Ishikawa (cell line): ENCODE results near the gene TOMM34.

Source experiments
- CEBPB ChIP-seq: IDR thresholded peaks from 2 replicates; pipeline ENCODE4 v1.6.1; 2012
- CREB1 ChIP-seq: IDR thresholded peaks from 2 replicates; pipeline ENCODE4 v1.6.1; 2012; ENCODE audit warnings: low read depth
- EGR1 ChIP-seq: IDR thresholded peaks from 2 replicates; pipeline ENCODE4 v1.6.1; 2012
- EP300 ChIP-seq: IDR thresholded peaks from 2 replicates; pipeline ENCODE4 v1.6.1; 2012; ENCODE audit warnings: borderline replicate concordance
- FOXM1 ChIP-seq: IDR thresholded peaks from 2 replicates; pipeline ENCODE4 v1.6.1; 2012; ENCODE audit warnings: low read depth, borderline replicate concordance
- MAX ChIP-seq: IDR thresholded peaks from 2 replicates; pipeline ENCODE4 v1.6.1; 2012
- NFIC ChIP-seq: IDR thresholded peaks from 2 replicates; pipeline ENCODE4 v1.6.1; 2012
- RAD21 ChIP-seq: IDR thresholded peaks from 2 replicates; pipeline ENCODE4 v1.6.1; 2012; ENCODE audit warnings: low read depth
- REST ChIP-seq: IDR thresholded peaks from 2 replicates; pipeline ENCODE4 v1.6.1; 2012; ENCODE audit warnings: low read depth, mild to moderate bottlenecking
- TAF1 ChIP-seq: IDR thresholded peaks from 2 replicates; pipeline ENCODE4 v1.6.1; 2012; ENCODE audit warnings: low read depth, mild to moderate bottlenecking
- TCF12 ChIP-seq: IDR thresholded peaks from 2 replicates; pipeline ENCODE4 v1.6.1; 2012; ENCODE audit warnings: low read depth
- USF1 ChIP-seq: IDR thresholded peaks from 2 replicates; pipeline ENCODE4 v1.6.1; 2012
- YY1 ChIP-seq: IDR thresholded peaks from 2 replicates; pipeline ENCODE4 v1.6.1; 2012; ENCODE audit warnings: low read depth

- no peak for TF ChIP-seq EP300
- TF ChIP-seq EGR1 = no peak
- no peak for TF ChIP-seq TCF12
- no peak for TF ChIP-seq REST
- TF ChIP-seq NFIC = no peak
- TF ChIP-seq YY1 = no peak
- TF ChIP-seq CEBPB = no peak
- no peak for TF ChIP-seq MAX
- no peak for TF ChIP-seq TAF1
- TF ChIP-seq CREB1 = no peak
- no peak for TF ChIP-seq USF1
- no peak for TF ChIP-seq FOXM1
- no peak for TF ChIP-seq RAD21
These were observed 14.9 kb downstream of the TOMM34 start for GRCh38 chr20:44945261-44945660.
